Ovary (tissue), 9 donors: ENCODE data around the gene NPDC1. TPM values are rescaled to one million over a fixed set of nuclear protein-coding genes. Genes with fewer than 3 reads are reported as not detected.

ENCODE experiments used
- DNase-seq, 5 donors: peaks; one replicate each; pipeline ENCODE4 v3.0.0-alpha.2; 2019 to 2020
- H3K27ac ChIP-seq, 2 donors: fragments of 200-600 bp; one replicate each; pipeline versions ENCODE4 v1.5.1 to v1.8.0; 2019 to 2022
- H3K27me3 ChIP-seq: fragments of 200-600 bp; one replicate; pipeline ENCODE4 v1.8.0; 2022
- H3K36me3 ChIP-seq: fragments of 200-600 bp; sonication (generic); one replicate; pipeline ENCODE4 v1.5.1; 2019
- H3K4me1 ChIP-seq: one replicate; pipeline ENCODE4 v1.8.1; 2013; ENCODE audit warnings: mild to moderate bottlenecking, moderate library complexity; ENCODE audit not compliant: insufficient read depth
- H3K4me3 ChIP-seq: fragments of 200-600 bp; sonication (generic); one replicate; pipeline ENCODE4 v1.5.1; 2017
- H3K9me3 ChIP-seq, 2 donors: fragments of 200-600 bp in 1 of 2; sonication (generic) in 1 of 2; one replicate each; pipeline versions ENCODE4 v1.5.1 to v1.8.1; 2013 to 2019; ENCODE audit warnings: mild to moderate bottlenecking in 1 of 2, moderate library complexity in 1 of 2
- EP300 ChIP-seq: sonication (generic); formaldehyde crosslinking; IDR thresholded peaks from one replicate; pipeline ENCODE4 v1.6.1; 2017; ENCODE audit warnings: antibody characterized with exemption
- POLR2A ChIP-seq: fragments of 450-650 bp; IDR thresholded peaks from one replicate; pipeline ENCODE4 v1.6.1; 2017; ENCODE audit warnings: antibody characterized with exemption, mild to moderate bottlenecking, moderate library complexity
- WGBS, 3 donors: extraction: QIAGEN DNeasy Blood & Tissue Kit in 1 of 3; methylation state at CpG; one replicate each; pipeline versions ENCODE4 v1.1.5 to v1.1.7; 2013 to 2017; 5-methylcytosine and 5-hydroxymethylcytosine counted together
- intact Hi-C, 4 donors: fragments of 100-400 bp; cut with DNase I; formaldehyde crosslinking; loops; one replicate each; pipeline versions ENCODE4 v1.11.0 to v1.15.1; 2022 to 2023
- polyA plus RNA-seq, 2 donors: library from polyadenylated mRNA; stranded (reverse); fragments of 200-250 nt in 1 of 2; fragments of 350-450 nt in 1 of 2; fragmentation: Illumina TruSeq in 1 of 2; extraction: RNeasy Lipid Tissue Mini Kit (QIAGEN cat#74804) in 1 of 2; gene quantifications; one replicate each; pipeline ENCODE4 v1.2.3, GENCODE V29; 2013 to 2014
- total RNA-seq, 7 donors: library from RNA; depleted of rRNA in 2 of 7; stranded (reverse); fragments of >200 nt in 2 of 7; fragmentation: NEBNext Ultra II Directional in 3 of 7; extraction: Animal tissue kit (Norgen Biotek cat#: 25700) in 3 of 7; gene quantifications; one replicate each; pipeline versions ENCODE4 v1.1.0 to v1.2.4, GENCODE V29; 2016 to 2023
- TF ChIP-seq, protein P1 (sequence below), 3 donors: fragments of 450-650 bp in 2 of 3; fragments of 200-600 bp in 1 of 3; IDR thresholded peaks; one replicate each; pipeline versions ENCODE4 v1.5.1 to v1.8.0; 2016 to 2022; ENCODE audit warnings: antibody characterized with exemption in 3 of 3, mild to moderate bottlenecking in 1 of 3
- donor health status: DM: no; HTN: no; CAD: no; lungs with moderate emphysema.
- donor health status: DM: no; HTN: no; CAD: no.
- donor health status: Bipolar disorder and iron deficiency.
- donor health status: DM: yes; HTN: yes; CAD: no.
- donor health status: DM: no; HTN: no; CAD: no.
- donor health status: DM: yes; HTN: yes; CAD: no.

The NPDC1 gene
- total and polyA plus RNA-seq, 9 donors = 2.1 to 112 (median 49.9) TPM

GRCh38 chr9:136995772-136996311 lies 50.1 kb downstream of the NPDC1 start:
- Histone ChIP-seq H3K9me3 (no peaks in the 10 kb centered on the region), H3K27ac (peak overlapping the region in 1 of 2 donors; percentile 14), H3K4me1 (peaks cover 14% of the 10 kb centered on the region), H3K27me3 (no peaks in the 10 kb centered on the region), H3K36me3 (no peaks in the 10 kb centered on the region), H3K4me3 (no peak overlapping the region)
- DNase-seq = peak in 3 of 5 donors; percentile 59 to 74 (median 67)
- intact Hi-C loops = no loop called here
- WGBS, 3 donors = 7 to 24% (median 17%) methylated on average over 9 to 12 of the region's 12 CpGs
- TF ChIP-seq POLR2A (no peak), EP300 (no peak)
- TF ChIP-seq, protein P1, sequence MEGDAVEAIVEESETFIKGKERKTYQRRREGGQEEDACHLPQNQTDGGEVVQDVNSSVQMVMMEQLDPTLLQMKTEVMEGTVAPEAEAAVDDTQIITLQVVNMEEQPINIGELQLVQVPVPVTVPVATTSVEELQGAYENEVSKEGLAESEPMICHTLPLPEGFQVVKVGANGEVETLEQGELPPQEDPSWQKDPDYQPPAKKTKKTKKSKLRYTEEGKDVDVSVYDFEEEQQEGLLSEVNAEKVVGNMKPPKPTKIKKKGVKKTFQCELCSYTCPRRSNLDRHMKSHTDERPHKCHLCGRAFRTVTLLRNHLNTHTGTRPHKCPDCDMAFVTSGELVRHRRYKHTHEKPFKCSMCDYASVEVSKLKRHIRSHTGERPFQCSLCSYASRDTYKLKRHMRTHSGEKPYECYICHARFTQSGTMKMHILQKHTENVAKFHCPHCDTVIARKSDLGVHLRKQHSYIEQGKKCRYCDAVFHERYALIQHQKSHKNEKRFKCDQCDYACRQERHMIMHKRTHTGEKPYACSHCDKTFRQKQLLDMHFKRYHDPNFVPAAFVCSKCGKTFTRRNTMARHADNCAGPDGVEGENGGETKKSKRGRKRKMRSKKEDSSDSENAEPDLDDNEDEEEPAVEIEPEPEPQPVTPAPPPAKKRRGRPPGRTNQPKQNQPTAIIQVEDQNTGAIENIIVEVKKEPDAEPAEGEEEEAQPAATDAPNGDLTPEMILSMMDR (IDR thresholded peaks at IDR 0.05) = no peak

GRCh38 chr9:136995362-136995761 lies 50.6 kb downstream of the NPDC1 start:
- Histone ChIP-seq H3K9me3 (no peaks in the 10 kb centered on the region), H3K27ac (no peak overlapping the region), H3K4me1 (peaks cover 14% of the 10 kb centered on the region), H3K4me3 (no peak overlapping the region), H3K27me3 (no peaks in the 10 kb centered on the region), H3K36me3 (no peaks in the 10 kb centered on the region)
- intact Hi-C loops = no loop called here
- DNase-seq = no peak
- TF ChIP-seq POLR2A = no peak
- TF ChIP-seq EP300 = no peak
- TF ChIP-seq, protein P1 (IDR thresholded peaks at IDR 0.05) = no peak
- 29 to 34% (median 32%) methylated on average over 10 to 30 of the region's 30 CpGs for WGBS, 3 donors

DNA sequence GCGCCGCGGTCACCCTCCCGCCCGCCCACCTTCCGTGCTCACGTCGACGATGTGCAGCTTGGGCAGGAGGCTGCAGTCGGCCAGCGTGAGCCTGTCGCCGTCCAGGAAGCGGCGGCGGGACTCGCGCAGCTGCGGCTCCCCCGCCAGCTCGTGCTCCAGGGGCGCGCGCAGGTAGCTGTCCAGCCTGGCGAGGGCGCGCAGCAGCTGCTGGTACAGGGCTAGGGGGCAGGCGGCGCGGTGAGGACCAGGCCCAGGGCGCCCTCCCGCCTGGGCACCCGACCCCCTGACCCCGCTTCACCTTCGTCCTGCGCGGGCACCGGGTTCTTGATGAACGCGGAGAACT lies 51.1 kb downstream of the NPDC1 start:
- Histone ChIP-seq H3K36me3 (no peaks in the 10 kb centered on the region), H3K4me1 (peaks cover 14% of the 10 kb centered on the region), H3K4me3 (no peak overlapping the region), H3K27me3 (no peaks in the 10 kb centered on the region), H3K9me3 (no peaks in the 10 kb centered on the region), H3K27ac (no peak overlapping the region)
- WGBS, 3 donors = 58 to 70% (median 67%) methylated on average over 18 to 40 of the region's 40 CpGs
- DNase-seq = no peak
- TF ChIP-seq EP300 = no peak
- TF ChIP-seq POLR2A = no peak
- intact Hi-C loops = no loop called here

GRCh38 chr9:136994180-136994887 lies 51.6 kb downstream of the NPDC1 start:
- Histone ChIP-seq H3K4me3 (no peak overlapping the region), H3K27ac (no peak overlapping the region), H3K36me3 (no peaks in the 10 kb centered on the region), H3K4me1 (peaks cover 14% of the 10 kb centered on the region), H3K27me3 (no peaks in the 10 kb centered on the region), H3K9me3 (no peaks in the 10 kb centered on the region)
- no peak for DNase-seq
- intact Hi-C loops = no loop called here
- WGBS, 3 donors = 82 to 87% (median 85%) methylated on average over 48 to 54 of the region's 54 CpGs
- TF ChIP-seq POLR2A (no peak), EP300 (no peak)
- TF ChIP-seq, protein P1 (IDR thresholded peaks at IDR 0.05) = no peak

- Histone ChIP-seq H3K4me1 (peaks cover 14% of the 10 kb centered on the region), H3K4me3 (peak overlapping the region; percentile 66), H3K9me3 (no peaks in the 10 kb centered on the region), H3K36me3 (no peaks in the 10 kb centered on the region), H3K27me3 (no peaks in the 10 kb centered on the region), H3K27ac (peak overlapping the region in 1 of 2 donors; percentile 4)
- intact Hi-C loops = no loop called here
- TF ChIP-seq, protein P1 (IDR thresholded peaks at IDR 0.05) = no peak
- TF ChIP-seq EP300 (no peak), POLR2A (no peak)
- WGBS, 3 donors = 30 to 40% (median 33%) methylated on average over 17 to 18 of the region's 18 CpGs
- DNase-seq = peak in 1 of 5 donors; percentile 48
These were observed 53.1 kb downstream of the NPDC1 start for GRCh38 chr9:136992819-136993369.
